GM18868 (cell line): ENCODE measurements around the gene DUSP18.
A peak's percentile ranks its signal among the peaks of the same experiment; 100 is the strongest.
"Not testable (repeated sequence)": the region's sequence is repeated elsewhere in the genome, so short reads cannot be mapped to it uniquely, and the experiment has no call there.

ENCODE experiments used
- ATAC-seq: cut with Tn5 transposase; IDR thresholded peaks from one replicate; pipeline ENCODE4 v1.9.1; 2021; ENCODE audit warnings: mild to moderate bottlenecking, moderate library complexity; ENCODE audit not compliant: unreplicated experiment

DUSP18 gene

DNA sequence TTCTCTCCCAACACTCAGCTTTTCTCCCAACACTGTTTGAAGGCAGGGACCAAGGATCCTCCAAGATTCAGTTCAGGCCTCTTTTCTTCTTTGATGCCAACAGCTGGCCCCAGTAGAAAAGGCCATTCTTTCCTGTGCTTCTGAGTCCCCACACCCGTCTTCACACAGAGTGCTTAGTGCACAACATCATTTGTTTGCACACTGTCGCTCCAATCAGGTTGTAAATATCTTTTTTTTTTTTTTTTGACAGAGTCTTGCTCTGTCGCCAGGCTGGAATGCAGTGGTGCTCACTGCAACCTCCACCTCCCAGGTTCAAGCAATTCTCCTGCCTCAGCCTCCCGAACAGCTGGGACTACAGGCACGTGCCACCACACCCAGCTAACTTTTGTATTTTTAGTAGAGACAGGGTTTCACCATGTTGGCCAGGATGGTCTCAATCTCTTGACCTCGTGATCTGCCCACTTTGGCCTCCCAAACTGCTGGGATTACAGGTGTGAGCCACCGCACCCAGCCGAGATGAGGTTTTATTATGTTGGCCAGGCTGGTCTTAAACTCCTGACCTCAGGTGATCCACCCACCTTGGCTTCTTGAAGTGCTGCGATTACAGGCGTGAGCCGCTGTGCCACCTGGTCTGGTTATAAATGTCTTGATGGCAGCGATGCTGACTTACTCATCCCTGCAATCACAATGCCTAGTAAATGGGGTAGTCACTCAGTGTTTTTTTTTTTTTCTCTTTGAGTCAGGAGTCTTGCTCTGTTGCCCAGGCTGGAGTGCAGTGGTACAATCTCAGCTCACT, 12.4 kb upstream of the DUSP18 start:
- ATAC-seq, result not testable (repeated sequence)

DNA sequence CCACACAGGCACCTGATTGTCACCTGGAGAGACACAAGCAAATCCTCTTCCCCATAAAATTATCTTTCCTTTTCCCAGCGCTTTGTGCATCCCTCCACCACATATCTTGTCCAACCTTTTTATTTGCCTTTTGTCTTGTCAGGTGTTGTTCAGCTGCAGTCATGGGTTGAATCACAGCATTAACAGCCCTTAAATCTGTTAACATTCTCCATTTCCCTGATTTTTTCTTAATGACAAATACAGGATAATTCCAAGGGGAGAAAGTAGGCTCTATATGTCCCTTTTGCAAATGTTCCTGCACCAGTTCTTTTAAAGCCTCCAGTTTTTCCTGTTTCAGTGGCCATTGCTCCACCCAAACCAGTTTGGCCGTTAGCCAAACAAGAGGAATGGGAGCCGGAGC, 8.9 kb upstream of the DUSP18 start:
- ATAC-seq, result not testable (repeated sequence)

DNA sequence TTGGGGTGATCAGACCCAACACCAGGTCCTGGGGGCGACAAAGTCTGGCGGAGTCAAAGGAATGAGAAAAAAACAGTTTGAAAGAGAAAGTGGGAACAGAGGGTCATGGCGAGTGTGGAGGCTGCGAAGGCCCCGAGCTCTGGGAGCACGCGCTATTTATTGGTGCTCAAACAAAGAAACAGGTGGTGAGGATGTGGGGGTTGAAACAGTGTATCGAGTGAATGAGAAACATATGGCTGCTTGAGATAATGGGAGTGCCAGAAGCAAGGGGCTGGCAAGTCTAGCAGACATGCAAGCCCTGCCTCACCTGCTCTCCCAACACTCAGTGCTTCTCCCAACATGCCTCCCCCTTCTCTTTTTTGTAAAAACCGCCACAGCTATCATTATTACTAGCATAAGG, 7.8 kb upstream of the DUSP18 start:
- ATAC-seq, result no peak

DNA sequence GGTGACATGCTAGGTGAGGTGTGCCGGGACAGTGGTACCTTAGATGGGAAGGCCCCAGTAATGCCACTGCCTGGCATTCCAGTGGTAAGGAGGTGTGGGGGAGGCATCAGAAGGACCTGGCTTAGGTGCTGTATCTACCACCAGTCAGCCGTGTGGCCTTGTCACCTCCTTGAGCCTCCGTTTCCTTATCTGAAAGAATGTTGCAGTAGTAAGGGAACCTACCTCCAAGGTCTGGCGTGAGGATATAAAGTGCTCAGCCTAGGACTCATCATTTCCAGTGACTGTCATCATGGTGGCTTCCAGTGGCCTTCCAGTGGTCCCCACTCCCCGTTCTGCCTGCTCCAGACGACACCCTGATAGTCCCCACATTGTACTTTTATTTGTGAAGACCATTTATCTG, 6.8 kb upstream of the DUSP18 start:
- ATAC-seq, result no peak

DNA sequence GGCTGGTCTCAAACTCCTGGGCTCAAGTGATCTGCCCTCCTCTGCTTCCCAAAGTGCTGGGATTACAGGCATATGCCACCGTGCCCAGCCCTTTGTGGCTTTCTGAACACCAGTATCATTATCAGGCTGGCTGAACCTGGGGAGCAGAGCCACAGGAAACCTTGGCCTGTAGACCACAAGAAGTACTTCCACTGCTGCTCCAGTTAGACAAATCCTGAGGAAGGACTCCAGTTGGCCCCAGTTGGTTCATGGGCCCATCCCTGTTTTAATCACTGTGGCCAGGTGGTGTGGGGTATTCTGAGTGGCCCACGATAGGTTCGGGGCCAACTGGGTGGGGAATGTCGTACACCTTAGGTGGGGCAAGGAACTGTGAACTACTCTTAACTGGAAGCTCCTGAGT, 5.5 kb upstream of the DUSP18 start:
- no peak for ATAC-seq

DNA sequence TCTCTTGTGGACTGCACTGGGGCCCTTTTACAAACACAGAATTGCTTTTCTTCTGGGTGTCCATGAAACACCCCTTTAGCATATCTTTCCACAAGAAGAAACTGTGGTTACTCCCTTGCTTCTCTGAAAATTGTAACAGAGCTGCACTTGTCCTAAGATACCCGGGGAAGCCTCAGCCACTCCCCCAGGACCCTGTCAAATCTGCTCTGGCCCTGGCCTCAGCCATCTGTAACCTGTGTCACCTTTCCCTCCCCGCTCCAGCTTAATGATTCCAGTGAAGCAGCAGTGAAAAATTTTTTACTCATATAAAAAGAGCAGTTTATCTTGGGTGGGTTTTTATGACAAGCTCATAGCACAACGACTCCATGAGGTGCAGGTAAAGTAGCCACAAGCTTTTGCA, 3.4 kb upstream of the DUSP18 start:
- ATAC-seq, result no peak

DNA sequence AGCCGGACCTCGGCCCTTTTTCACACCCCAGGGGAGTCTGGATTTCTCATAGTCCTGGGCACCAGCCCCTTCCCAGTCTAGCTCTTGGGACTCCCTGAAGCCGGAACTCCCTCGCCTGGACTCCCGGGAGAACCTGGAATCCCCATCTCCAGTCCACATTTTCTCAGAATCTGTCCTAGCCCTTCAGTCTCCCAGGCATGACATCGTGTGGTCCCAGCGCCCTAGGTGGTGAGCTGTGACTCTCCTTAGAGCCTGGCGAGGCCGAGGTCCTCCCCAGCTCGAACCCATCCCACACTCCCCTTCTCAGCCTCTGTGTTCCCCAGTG, 673 bp upstream of the DUSP18 start:
- no peak for ATAC-seq

DNA sequence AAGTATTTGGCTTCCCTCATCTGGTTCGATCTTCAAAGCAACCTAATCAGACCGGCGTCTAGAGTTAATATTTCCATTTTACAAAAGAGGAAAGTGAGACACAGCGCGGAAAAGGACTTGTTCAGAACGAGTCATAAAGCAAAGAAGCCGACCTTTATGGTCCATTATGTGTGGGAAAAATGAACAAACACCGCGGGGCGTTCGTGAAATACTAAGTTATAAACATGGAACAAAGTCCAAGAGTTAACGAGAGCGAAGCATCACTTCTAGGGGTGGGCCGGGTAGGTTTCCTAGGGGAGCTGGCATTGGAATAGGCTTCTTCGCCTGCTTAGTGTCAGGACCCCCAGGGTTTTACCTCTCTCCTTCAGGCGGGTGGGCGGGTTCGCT, 575 bp downstream of the DUSP18 start:
- ATAC-seq, result no peak

DNA sequence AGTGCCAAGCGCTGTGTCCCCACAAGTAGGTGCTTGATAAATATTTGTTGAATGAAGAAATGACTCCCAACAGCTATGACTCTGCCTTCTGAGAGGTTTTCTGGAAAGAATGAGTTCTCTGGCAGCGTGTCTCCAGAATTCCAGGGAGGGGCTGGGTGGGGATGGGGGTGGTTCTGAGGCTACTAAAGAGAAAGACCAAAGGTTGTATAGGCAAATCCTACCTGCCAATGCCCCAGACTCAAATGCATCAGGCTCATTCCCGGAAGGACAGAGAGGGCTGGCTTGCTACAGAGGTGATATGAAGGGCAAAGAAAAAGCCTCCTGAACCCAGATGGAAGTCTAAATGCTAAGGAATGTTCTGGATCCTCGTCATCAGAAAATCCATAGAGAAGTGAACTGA, 1.9 kb downstream of the DUSP18 start:
- ATAC-seq, result no peak

DNA sequence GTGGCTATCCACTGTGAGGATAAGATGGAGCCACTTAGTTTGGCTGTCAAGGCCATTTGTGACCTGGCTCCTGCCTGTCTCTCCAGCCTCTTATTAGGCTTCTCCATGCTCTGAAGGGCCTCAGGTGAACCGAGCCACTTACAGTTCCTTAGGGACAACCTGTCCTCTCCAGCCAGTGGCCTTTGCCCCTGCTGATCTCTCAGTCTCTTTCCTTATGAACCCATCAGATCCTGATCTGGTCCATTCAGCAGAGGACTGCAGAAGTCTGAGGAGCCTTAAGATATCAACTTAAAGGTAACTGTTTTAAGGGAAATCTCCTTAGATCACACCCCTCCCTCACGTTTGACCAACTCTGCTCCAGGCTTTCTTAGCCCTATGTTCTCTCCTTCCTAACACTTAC, 2.4 kb downstream of the DUSP18 start:
- no peak for ATAC-seq

DNA sequence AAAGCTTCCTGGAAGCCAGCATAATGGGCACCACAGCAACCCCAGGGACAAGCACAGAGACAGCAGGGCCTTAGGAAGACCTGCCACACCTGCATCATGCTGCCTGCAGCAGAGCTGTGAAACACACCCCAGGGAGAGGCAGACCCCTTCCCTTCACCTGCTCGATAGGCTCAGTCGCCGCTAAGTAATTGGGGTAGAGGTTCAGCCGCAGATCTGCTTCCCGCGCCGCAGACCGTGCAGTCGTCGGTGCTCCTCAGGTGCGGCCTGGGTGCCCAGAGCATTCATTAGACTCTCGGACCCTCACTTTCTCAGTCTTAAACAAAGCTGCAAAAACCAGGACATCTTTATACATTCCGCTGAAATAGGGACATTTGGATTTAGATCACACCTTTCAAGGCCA, 2.9 kb downstream of the DUSP18 start:
- no peak for ATAC-seq

DNA sequence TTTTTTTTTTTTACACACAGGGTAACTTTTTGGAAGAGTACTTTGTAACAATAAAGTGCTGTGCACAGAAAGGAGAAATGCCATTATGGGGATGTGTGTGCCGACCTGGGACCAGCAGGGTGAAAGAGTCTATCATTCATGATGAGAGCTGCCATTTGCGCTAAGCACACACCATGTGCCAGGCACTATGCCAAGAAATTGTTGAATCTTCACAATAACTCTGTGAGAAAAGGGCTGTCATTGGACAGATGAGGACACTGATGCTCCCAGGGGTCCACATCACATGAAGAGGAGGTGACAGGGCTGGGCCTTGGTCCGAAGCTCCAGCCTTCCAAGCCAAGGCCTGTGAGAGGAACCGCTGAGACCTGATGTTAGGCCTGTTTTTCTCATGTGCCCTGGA, 5.6 kb downstream of the DUSP18 start:
- no peak for ATAC-seq

DNA sequence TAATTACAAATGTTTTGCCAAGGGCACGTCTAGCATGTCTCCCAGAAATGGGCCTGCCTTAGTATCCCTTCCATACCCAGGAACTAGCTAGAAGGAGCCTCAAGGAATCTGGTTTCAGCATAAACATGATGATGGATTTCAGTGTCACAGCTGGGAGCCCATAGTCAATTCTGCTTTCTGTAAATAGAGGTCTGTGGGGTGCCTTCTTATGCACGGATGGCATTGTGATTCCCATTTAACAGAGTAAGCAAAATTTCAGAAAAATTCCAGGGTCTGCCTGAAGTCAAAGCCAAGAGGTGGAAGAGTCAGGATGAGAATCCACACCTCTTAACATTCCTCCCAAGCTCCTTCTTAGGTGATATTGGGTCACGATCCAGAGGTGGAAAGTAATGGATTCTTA, 12.1 kb downstream of the DUSP18 start:
- ATAC-seq, result no peak

DNA sequence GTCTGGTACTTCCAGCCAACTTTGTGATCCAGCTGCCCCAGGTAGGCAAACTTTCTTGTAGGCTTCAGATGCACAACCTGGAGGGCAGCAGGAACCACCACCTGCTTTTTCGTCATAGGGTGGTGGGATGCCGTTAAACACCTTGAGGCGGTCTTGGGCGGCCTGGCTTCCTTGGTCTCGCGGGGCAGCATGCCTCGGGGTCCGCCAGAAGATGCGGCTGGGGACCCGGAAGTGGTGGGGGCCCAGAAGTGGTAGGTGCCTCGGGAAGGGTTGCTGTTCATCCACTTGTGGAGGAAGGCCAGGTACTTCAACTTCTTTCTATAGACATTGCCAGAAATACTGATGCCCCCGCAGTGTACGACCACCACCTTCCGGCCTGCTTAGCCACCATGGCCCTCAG, 13.3 kb downstream of the DUSP18 start:
- no peak for ATAC-seq

DNA sequence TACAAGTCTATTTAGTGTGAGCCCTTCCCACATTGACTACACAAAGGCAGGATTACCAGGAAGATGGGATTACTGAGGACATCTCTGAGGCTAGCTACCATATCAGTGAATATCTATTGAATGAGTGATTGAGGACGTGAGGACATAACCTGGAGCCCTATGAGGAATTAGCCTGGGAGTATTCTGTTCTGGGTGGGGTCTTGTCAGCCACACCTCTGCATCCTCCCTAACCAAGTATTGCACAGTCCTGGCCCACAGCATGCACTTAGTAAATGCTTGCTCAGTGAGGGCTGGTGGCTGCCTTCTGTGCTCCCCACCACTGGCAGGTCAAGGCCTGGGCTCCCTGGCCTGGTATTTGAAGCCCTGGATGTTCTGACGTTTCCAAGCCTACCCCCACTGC, 14.8 kb downstream of the DUSP18 start:
- ATAC-seq, result no peak

DNA sequence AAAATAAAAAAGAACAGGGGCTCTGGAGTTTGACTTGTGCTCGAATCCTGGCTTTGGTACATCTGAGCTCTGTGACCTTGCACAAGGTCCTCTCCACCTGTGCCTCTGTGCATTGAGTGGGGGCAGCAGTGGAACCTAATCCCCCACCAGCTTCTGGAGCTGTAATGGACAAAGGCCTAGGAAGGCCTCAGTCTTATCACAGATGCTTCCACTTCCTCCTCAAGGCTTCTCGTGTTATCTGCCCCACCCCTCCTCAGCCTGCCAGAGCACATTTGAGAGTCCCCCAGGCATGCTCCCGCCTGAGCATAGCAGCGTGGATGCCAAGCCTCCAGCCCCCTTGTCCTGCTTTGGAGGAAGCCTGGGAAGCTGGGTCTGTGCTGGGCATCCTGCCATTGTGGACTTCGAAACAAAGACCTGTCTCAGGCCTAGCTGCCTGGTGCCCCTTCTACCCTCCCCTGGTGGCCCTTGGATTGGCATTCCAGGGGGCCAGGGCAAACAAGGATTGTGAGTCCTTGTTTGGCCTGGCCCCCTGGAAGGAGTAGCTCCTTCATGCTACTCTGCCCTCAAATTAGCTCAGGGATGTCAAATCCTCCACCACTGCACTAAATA, 17.1 kb downstream of the DUSP18 start:
- no peak for ATAC-seq

DNA sequence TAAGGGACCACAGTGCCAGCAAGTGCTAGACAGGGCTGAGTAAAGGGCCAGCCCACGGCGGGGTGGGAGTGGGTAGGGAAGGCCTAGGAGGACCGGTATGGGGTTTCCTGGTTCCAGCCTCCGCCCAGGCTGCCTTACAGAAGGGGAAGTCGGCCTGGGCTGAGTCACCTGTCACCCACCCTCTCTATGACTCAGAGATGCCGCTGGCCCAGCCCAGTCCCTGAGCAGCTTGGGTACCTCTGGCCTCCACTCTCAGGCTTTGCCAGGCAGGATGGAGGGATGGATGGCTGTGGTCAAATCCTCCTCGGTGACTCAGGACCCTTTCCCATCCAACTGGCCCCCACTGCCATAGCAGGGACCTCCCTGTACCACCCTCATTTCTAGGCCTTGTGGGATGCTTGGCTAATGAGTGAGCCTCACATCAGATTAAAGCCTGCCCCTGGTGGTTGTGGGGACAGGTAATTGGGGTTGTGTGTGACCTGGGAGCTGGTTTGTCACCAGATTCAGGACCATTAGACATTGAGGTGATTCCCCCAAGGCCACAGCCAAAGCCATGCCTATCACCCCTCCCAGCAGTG, 18.2 kb downstream of the DUSP18 start:
- peak; percentile 84 for ATAC-seq

DNA sequence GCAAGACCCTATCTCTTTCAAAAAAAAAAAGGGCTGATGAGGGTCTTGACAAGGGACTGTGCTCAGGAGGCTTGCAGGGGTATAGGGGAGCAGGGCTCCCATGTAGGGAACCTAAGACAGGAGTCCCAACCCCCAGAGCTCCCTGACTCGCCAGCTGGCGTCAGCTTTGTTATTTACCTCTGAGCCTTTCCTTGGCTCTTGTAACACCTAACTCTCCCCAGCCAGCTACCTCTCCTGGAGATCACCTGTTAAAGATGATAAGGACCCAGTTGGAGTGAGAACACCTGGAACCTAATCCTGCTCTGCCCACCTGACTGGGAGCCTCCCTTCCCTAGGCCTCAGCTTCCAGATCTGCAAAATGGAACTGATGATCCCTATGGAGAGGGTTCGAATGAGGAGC, 18.9 kb downstream of the DUSP18 start:
- no peak for ATAC-seq

DNA sequence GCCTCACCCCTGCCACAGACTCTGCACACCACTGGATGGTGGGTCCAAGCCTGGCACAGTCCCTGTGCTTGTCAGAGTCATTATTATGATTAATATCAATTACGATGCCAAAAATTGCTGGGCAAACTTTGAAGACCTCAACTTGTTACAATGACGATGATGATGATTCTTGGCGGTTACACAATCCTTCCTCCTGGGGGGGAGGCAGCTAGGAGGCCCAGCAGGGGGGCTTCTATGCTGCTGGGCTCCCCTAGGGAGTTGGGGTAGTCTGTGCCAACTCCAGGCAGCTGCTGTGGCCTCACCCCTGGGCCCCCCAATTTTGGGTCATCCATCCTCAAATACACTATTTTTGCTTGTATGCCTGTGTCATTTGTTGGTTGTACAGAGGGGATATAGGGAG, 20.1 kb downstream of the DUSP18 start:
- ATAC-seq, result no peak

DNA sequence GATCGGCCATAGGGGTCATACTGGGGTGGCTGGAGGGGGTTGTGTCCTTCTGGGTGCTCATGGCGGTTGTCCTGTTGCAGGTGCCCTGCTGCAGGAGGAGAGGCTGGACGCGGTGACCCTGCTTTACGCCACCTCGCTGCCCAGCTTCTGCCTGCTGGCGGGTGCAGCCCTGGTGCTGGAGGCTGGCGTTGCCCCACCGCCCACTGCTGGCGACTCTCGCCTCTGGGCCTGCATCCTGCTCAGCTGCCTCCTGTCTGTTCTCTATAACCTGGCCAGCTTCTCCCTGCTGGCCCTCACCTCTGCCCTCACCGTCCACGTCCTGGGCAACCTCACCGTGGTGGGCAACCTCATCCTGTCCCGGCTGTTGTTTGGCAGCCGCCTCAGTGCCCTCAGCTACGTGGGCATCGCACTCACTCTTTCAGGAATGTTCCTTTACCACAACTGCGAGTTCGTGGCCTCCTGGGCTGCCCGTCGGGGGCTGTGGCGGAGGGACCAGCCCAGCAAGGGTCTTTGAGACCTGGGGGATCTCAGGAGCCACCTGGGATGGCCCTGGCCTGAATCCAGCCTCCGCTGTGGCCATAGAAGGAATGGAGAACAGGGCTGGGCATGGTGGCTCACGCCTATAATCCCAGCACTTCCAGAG, 21.0 kb downstream of the DUSP18 start:
- no peak for ATAC-seq

DNA sequence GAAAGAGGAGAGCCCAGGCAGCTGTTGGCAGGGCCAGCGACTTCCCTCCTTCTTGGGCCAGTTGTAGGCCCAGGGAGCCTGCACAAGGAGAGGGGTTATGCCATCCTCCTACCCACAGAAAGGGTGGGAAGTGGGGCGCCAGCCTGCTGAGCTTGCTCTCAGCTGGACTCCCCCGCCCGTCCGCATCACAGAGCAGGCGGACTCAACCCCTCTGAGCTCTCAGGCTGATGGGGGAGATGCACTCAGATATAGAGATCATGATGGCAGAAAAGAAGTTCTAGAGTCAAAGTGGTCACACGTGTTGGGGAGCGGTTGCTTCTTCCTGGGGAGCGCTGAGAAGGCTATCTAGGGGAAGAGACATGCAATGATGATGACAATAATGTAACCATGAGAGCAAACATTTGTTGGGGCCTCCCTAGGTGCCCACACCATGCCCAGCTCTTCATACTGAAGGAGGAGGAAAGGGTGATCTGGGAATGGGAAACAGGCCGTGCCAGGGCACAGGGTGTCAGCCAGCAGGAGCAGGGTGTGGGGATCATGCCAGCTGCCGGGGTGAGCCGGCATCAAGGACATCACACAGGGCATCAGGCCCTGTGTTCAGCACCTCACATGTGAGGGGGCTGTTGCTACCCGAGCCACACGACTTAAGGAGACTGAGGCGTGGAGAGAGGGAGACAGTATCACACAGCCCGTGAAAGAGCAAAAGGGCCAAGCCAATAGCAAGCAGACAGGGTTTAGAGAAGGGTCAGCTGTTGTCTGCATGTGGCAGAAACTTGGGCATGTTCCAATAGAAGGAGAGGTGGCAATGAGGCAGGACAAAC, 24.4 kb downstream of the DUSP18 start:
- ATAC-seq, result no peak
